Activated gamma-delta T cell treated with anti-CD3 and anti-CD28 coated beads, Interleukin-2, amount 50 U/mL, for 16 hours (primary cell): ENCODE data around the gene CDO1.

Experiments
- DNase-seq: peaks from one replicate; pipeline ENCODE4 v3.0.0-alpha.2; 2020; ENCODE audit warnings: low read depth

The CDO1 gene

GRCh38 chr5:115816226-115817081 lies at the start of gene CDO1:
Gene CDO1 (minus strand): TSS chr5:115816659. CDS start chr5:115816397, 262 bp downstream.
- no peak for DNase-seq

- DNase-seq, result no peak
These were observed 42.9 kb upstream of the CDO1 start for GRCh38 chr5:115859378-115859777.

GRCh38 chr5:115858396-115858795 lies 41.9 kb upstream of the CDO1 start:
- no peak for DNase-seq

DNA sequence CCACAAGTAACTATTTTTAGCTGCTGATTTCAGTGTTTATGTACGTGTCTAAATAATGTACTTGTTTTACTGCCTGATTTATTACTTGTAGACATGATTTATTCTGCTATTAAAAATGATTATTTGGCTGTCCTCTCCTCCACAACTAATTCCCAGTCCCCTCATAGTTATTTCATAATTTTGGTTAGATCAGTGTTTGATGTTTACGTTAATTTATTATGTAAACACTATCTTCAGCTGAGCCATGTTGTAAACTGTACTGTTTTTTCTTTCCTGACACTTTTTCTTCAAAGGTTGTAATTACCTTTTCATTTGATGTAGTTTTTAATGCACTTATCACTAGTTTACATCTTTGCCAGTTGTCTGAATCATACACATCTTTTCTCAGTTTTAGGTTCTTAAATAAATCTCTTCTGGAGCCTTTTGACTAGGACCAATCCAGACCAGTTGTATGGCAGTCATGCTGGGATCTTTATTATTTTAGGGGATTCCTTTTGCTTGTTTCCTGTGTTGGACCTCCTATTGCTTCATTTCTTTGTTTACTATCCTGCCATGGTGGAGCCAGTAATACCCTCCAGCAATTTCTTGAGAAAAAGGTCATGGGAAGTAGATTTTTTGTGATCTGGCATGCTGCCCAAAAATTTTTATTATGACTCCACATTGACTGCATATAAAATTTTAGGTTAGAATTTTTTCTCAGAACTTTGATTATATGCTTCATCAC lies 41.3 kb upstream of the CDO1 start:
- no peak for DNase-seq

DNA sequence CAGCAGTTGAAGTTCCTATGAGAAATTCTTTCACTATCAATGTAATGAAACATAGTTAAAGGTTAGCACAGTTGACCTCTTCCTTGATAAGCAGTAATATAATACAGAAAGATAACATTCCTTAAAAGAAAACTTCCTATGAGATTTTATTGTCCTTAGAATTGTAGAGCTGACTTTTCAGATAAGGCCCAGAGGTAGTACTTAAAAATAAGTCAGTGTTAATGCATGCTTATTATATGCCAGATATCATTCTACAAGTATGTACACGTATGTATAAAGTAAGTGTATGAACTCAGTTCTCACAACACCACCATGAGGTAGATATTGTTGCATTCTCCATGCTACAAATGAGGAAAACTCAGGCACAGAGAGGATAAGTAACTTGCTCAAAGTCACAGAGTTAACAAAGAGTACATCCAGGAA lies 40.6 kb upstream of the CDO1 start:
- no peak for DNase-seq

DNA sequence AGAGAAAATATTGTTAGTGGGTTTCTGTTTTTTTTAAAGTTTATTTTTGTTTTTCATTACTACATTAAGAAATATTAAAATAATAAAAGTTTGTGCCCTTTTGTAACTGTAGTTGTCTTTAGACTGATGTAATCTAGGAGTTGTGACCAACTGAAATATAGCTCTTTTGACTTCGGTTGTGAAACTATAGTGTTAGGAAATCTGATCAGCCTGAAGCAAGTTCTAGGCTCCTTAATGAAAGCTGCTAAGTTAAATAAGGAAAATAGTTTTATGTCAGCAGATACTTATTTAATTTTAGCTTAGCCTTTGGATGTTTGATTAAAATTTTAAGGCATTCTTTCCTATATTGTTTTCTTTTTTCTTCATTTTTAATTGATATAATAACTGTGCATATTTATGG lies 39.5 kb upstream of the CDO1 start:
- DNase-seq, result no peak

GRCh38 chr5:115854139-115854538 lies 37.7 kb upstream of the CDO1 start:
- DNase-seq, result no peak

- no peak for DNase-seq
These were observed 34.4 kb upstream of the CDO1 start for GRCh38 chr5:115850744-115851416.

DNA sequence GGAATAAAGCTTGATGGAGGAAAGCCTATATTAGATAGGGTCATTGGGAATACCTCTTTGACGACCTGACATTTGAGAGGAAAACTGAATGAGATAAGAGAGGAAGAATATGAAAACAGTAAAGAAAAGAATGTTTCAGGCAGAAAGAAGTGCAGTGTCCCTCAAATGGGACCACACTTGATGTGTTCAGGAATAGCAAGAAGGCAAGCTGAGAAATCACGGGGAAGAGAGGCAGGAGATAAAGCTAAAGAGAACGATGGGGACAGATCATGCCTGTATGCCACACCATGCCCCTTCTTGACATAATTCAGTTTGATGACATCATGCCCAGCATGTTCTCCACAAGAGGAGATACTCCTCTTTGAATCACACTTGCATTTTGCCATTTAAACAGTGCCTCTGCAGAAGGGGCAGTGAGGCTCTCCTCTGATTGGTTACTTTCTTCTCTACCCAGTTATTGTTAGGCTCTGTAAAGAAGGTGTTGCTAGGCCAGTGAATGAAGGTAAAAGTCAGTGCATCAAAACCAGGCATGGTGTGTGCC lies 32.9 kb upstream of the CDO1 start:
- no peak for DNase-seq

DNA sequence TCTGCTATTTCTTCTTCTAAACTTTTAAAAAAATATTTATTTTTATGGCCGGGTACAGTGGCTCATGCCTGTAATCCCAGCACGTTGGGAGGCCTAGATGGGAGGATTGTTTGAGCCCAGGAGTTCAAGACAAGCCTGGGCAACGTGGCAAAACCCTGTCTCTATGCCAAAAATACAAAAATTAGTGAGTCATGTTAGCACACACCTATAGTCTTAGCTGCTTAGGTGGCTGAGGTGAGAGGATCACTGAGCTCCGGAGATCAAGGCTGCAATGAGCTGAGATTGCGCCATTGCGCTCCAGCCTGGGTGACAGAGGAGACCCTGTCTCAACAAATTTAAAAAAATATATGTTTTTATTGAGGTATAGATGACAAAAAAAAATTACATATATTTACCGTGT lies 30.8 kb upstream of the CDO1 start:
- DNase-seq, result no peak

DNA sequence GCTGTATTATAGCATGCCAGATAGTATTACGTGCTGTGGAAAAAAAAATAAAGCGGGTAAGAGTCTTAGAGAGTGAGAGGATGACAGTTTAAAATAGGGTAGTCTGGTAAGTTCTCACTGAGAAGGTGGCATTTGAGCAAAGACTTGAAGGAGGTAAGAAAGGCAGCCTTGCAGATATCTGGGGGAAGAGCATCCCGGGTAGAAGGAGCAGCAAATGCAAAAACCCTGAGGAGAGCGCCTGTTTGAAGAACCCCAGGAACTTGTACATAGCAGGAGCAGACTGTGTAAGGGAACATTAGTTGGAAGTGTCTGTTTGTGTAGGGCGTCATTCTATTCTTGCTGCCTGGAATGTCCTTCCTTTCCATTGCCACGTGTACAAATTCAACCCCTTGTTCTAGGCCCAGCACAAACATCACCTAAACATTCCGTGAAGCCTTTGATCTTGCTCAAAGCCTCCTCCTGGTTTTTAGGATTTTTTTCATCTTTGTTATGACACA lies 27.9 kb upstream of the CDO1 start:
- no peak for DNase-seq

GRCh38 chr5:115843444-115844130 lies 27.1 kb upstream of the CDO1 start:
- DNase-seq, result no peak

DNA sequence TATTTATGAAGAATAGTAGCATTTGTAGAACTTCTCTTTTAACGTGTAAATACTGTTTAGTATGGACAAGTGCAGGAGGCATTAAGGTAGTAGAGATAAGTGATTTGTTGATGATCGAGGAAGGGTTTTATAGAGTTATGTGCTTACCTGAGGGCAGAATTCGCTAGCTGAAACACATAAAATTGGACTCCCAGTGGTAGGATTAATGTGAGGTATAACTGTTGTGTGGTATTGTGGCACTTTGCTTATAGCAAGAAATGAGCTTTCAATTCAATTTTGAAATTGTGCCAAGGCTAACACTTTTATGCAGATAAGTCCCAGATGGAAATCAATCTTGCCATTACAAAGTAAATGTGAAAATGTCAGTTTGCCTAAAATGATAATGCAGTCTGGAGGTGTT lies 26.5 kb upstream of the CDO1 start:
- no peak for DNase-seq

- no peak for DNase-seq
These were observed 25.9 kb upstream of the CDO1 start for GRCh38 chr5:115842089-115842935.

- DNase-seq, result peak; percentile 85
These were observed 25.1 kb upstream of the CDO1 start, which contains the start of the genes AP3S1 and ATG12 for GRCh38 chr5:115841382-115842088. Gene AP3S1 (plus strand): TSS chr5:115841935. CDS start chr5:115842038, 103 bp downstream. Gene ATG12 (minus strand): TSS chr5:115841565. CDS start chr5:115841552, 13 bp downstream.

- DNase-seq, result no peak
These were observed 24.4 kb upstream of the CDO1 start for GRCh38 chr5:115840873-115841272.

- no peak for DNase-seq
These were observed 22.5 kb upstream of the CDO1 start for GRCh38 chr5:115838885-115839518.

DNA sequence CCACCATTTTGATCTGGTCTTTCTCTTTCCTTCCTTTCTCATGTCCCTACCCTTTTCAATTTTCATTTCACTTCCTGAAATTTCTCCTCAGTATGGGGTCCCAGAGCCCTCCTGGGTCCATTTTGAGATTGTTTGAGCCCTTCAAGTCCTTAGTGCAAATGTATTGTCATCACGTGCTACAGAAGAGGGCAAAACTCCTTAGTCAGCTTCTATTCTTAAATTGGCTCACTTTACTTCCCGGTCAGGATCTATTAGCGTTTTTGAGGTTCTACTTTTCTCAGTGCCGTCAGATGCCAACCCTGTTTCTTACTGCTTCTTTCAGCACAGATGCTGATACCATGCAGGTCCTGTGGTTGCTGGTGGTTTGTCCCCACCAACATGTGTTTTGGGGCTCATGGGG lies 19.0 kb upstream of the CDO1 start:
- no peak for DNase-seq

- no peak for DNase-seq
These were observed 14.8 kb upstream of the CDO1 start for GRCh38 chr5:115831163-115831768.
